Erythroblast (primary cell): ENCODE measurements around the gene FGF14.

Experiments used
- DNase-seq, 2 experiments: peaks; one replicate each; lab custom pipeline; 2025; lab: John Stamatoyannopoulos, UW
- GATA1 ChIP-seq: IDR thresholded peaks from 2 replicates; pipeline ENCODE4 v1.6.1; 2011; ENCODE audit warnings: low read depth, mild to moderate bottlenecking, control low read depth, low read length, moderate library complexity
- POLR2A ChIP-seq: IDR thresholded peaks from 2 replicates; pipeline ENCODE4 v1.6.1; 2011; ENCODE audit warnings: mild to moderate bottlenecking, low read length

FGF14 gene

DNA sequence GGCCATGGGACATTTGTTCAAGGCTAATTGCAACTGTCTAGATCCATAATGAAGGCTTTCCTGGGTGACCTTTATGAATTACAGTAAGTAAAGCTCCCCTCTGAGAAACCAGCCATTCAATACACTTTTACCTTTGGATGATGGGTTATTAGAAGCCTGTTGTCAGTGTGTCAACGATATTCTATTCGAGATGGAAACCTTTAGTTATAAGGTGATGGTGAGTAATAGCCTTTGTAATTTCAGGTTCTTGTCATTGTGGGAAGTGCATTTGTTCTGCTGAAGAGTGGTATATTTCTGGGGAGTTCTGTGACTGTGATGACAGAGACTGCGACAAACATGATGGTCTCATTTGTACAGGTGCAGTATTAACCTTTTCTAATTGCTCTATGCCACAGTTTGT is 687.7 kb downstream of the FGF14 start:
- no peak for DNase-seq
- TF ChIP-seq POLR2A (no peak), GATA1 (no peak)

DNA sequence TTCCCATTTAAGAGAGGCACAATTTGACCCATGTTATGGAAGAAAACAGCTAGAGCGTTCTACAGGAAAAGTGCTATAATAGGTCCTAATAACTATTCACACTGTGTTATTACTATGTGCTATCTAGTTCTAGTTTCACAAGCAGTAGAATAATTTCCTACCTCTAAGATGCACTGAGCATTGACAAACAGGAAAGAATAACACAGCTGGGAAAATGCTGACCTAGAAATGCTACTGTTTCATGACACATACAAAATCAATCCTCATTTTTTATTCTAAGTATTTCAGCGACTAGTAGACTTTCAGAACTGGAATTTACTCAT is 689.9 kb downstream of the FGF14 start:
- TF ChIP-seq GATA1 (no peak), POLR2A (no peak)

GRCh38 chr13:101711307-101712025 is 690.4 kb downstream of the FGF14 start:
- no peak for DNase-seq
- TF ChIP-seq GATA1, result no peak
- no peak for TF ChIP-seq POLR2A

More for the DNA sequence above, 689.9 kb downstream of the FGF14 start:
- DNase-seq, result no peak

- no peak for TF ChIP-seq GATA1
- TF ChIP-seq POLR2A, result no peak
- no peak for DNase-seq
These were observed 691.9 kb downstream of the FGF14 start for GRCh38 chr13:101709952-101710351.

DNA sequence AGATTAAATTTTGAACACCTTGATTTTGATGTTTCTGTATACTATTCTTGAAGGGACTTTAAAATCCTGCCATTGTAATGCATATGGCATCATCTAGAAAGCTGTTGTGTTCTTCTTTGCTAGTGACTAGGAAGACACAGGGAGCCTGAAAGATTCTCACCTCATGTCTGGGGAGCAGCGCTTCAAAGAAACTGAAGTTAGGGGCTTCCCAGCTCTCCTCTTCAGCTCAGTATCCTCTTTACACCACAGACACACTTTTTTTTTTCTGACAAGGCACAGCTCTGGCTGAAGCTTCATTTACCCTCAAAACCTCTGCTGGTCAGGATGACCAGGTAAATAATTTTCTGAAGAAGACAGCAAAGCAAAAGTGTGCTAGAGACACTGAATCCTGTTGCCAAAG is 693.7 kb downstream of the FGF14 start:
- TF ChIP-seq POLR2A, result no peak
- DNase-seq, result no peak

DNA sequence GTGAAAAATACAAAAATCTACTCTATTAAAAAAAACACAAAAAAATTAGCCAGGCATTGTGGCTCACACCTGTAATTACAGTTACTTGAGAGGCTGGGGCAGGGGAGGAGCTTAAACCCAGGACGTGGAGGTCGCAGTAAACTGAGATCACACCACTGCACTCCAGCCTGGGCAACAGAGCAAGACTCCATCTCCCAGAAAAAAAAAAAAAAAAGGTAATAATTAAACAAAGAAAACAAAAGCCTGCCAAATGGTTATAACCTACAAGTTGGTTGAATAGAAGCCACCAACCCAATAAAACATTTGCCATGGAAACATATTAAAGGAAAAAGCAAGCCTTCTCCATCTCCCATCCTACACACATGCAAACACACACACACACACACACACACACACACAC is 694.2 kb downstream of the FGF14 start:
- TF ChIP-seq GATA1 (no peak), POLR2A (no peak)
- no peak for DNase-seq

GRCh38 chr13:101706651-101707050 is 695.2 kb downstream of the FGF14 start:
- no peak for DNase-seq
- TF ChIP-seq POLR2A (no peak), GATA1 (no peak)

GRCh38 chr13:101703838-101704237 is 698.0 kb downstream of the FGF14 start:
- DNase-seq, result no peak
- no peak for TF ChIP-seq POLR2A
- no peak for TF ChIP-seq GATA1

GRCh38 chr13:101703081-101703480 is 698.8 kb downstream of the FGF14 start:
- TF ChIP-seq GATA1 (no peak), POLR2A (no peak)
- DNase-seq, result no peak

DNA sequence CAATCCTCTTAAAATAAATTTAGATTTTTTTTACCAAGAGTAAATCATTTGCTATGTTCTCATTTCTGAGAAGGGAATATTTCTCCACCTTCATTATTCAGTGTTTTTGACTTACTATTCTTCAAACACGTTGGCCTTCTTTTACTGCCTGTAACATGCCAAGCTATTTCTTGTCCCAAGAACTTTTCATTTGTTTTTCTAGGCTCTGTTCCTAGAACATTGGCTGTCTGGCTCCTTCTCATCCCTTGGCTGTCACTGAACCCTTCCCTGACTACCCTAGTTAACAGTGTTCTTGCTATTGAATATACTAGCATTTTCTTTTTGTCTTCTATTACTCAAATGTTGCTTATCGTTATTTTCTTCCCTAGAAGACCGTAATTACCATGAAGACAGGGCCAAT is 701.2 kb downstream of the FGF14 start:
- DNase-seq, result no peak
- TF ChIP-seq POLR2A (no peak), GATA1 (no peak)

GRCh38 chr13:101698400-101698799 is 703.4 kb downstream of the FGF14 start:
- TF ChIP-seq POLR2A (no peak), GATA1 (no peak)

GRCh38 chr13:101697745-101698144 is 704.1 kb downstream of the FGF14 start:
- no peak for TF ChIP-seq GATA1

More at GRCh38 chr13:101698400-101698799, 703.4 kb downstream of the FGF14 start:
- no peak for DNase-seq

DNA sequence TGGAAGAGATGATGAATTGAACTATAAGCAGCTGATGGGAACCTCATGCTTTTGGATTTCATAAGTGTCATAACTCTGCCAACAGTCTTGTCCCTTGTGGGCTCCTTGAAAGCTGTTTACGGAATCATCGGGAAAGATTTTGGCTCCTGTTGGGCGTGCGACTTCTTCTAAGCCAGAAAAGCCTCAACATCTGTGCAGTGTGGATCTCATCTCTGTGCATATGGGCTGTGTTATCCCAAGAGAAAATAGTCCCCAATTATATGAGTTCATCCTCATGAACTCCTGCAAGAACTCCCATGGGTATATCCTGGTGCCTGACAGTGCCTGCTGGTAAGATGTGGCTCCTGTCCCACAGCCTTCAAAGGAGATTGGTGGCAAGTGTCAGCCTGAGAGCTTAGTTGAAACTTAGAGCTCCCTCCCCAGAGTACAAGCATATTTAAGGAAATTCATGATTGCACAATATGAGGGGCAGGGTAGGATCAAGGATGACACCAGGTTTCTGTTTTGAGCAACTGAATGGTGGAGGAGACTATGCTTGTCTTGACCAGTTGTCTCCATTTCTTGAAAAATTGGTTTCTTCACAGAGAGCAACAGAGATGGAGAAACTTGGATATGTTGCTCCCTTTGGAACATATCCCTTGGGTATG is 705.9 kb downstream of the FGF14 start:
- DNase-seq, result no peak

More at GRCh38 chr13:101697745-101698144, 704.1 kb downstream of the FGF14 start:
- DNase-seq, result no peak

DNA sequence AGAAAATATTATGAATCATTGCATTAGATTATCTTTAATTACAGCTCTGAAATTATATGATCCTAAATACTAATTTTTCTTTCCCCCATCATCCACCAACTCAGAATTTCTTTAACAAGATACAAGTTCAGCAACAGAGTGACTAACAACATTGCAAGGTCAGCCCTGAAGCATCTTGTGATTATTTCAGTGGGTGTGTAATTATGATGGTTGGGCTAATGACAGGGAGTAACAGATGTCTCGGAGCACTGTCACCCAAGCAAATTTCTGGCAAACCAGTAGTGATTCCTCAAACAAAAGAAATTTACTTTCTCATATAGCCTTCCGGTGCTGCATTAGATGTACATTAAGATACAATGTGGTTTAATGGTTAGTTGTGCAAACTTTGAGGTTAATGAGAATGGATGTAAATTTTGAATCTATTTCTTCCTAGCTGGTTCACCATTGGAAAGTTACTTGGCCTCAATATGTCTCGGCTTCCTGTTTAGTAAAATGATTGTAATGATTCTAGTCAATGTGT is 710.4 kb downstream of the FGF14 start:
- no peak for DNase-seq
- TF ChIP-seq POLR2A (no peak), GATA1 (no peak)

More for the DNA sequence above, 705.9 kb downstream of the FGF14 start:
- TF ChIP-seq POLR2A, result no peak
- no peak for TF ChIP-seq GATA1

DNA sequence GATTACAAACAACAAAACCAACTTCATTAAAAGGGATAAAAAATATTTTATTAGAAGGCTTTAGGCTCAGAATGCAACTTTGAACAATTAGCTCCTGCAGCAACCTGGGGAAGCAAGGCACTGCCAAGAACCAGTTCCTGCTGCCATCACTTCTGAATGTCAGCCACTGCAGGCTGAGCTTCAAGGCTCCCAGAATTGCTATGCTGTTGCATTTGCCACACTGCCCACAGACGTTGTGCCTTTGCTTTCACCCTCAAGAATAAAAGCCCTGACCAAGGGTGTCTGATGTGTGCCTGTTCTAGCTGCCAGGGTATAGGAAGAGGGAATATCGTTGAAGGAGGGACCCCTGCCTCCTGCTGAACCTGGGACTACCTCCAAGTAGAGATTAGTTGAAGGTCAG is 711.0 kb downstream of the FGF14 start:
- no peak for TF ChIP-seq GATA1
- TF ChIP-seq POLR2A, result no peak
- DNase-seq, result no peak
